ENCODE measurements around the gene NRCAM.

Gene NRCAM

GRCh38 chr7:108454674-108455550 lies 1.3 kb downstream of the NRCAM start:
- no peak for TF ChIP-seq CTCF (IDR thresholded peaks at IDR 0.05; ENCODE audit: control extremely low read depth, extremely low read depth, low read depth, missing control alignments)
- ChIA-PET POLR2A (no interaction called here), CTCF (interaction anchor here (1.0 to 3.8 kb wide), 11 partner anchors 12 to 95 kb away, joined by 3 to 47 read pairs (median 7); no protein-coding TSS in a partner anchor)
- DNase-seq (ENCODE audit: extremely low spot score): peak; percentile 37

GRCh38 chr7:108454317-108454673 lies 1.9 kb downstream of the NRCAM start:
- ChIA-PET CTCF (interaction anchor here (0.9 to 3.8 kb wide), 14 partner anchors 12 to 289 kb away, joined by 3 to 47 read pairs (median 6); partner anchors contain the start of gene PNPLA8), POLR2A (no interaction called here)
- no peak for DNase-seq (ENCODE audit: extremely low spot score)
- no peak for TF ChIP-seq CTCF (IDR thresholded peaks at IDR 0.05; ENCODE audit: control extremely low read depth, extremely low read depth, low read depth, missing control alignments)

DNA sequence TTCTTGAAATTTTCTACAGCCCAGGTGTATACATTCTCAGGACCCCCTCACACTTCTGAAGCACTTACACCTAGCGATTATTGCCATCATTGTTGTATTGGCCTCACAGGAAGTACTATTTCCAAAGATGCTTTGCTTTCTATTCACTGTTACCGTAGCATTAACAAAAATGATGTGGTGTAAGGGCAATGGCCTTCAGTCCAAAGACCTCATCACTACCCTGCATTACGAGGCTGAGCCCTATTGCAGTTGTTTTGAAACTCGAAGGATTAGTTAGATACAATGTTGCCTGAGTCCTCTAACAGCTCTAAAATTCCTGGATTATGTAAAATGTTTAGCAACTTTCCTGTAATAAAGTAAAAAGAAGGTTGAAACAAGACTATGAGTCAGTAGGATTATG lies 2.9 kb downstream of the NRCAM start:
- no peak for DNase-seq (ENCODE audit: extremely low spot score)
- CTCF ChIA-PET: interaction anchor here (0.8 to 3.8 kb wide), 27 partner anchors 11 to 288 kb away, joined by 3 to 47 read pairs (median 5); no protein-coding TSS in a partner anchor
- no peak for TF ChIP-seq CTCF (IDR thresholded peaks at IDR 0.05; ENCODE audit: control extremely low read depth, extremely low read depth, low read depth, missing control alignments)
- POLR2A ChIA-PET: no interaction called here

DNA sequence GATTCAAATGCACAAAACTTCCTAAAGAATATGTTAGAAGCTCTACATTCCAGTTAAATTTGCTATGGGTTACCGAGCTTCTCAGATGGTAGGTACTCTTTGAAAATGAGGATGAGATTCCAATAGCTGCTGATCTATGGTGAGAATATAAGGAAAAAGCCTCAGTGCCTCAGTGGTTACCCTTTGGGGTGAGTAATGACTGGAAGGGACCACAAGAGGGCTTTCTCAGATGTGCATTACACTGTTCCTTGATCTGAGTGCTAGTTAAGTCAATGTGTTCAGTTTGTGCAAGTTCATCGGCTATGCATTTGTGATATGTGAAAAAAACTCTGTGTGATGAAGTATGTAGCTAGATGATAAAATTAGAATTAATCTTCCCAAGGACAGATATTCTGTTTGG lies 3.5 kb downstream of the NRCAM start:
- peak; percentile 63 for TF ChIP-seq CTCF (IDR thresholded peaks at IDR 0.05; ENCODE audit: control extremely low read depth, extremely low read depth, low read depth, missing control alignments)
- POLR2A ChIA-PET: no interaction called here

DNA sequence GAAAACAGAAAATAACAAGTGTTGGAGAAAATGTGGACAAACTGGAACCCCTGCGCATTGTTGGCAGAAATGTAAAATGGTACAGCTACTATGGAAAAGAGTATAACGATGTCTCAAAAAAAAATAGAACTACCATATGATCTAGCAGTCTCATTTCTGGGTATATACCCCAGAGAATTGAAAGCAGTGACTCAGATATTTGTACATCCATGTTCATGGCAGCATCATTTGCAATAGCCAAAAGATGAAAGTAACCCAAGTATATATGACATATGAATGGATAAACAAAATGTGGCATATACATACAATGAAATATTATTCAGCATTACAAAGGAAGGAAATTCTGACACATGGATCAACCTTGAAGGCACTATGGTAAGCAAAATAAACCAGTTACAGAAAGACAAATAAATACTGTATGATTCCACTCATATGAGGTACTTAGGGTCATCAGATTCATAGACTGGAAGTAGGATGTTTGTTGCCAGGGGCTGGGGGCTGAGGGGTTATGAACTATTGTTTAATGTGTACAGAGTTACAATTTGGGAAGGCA lies 4.9 kb downstream of the NRCAM start:
- ChIA-PET CTCF (interaction anchor here (1.3 to 1.6 kb wide), 2 partner anchors 20 to 21 kb away, joined by 3 to 6 read pairs; no protein-coding TSS in a partner anchor), POLR2A (no interaction called here)
- no peak for TF ChIP-seq CTCF (IDR thresholded peaks at IDR 0.05; ENCODE audit: control extremely low read depth, extremely low read depth, low read depth, missing control alignments)
- DNase-seq (ENCODE audit: extremely low spot score): no peak

More for the DNA sequence above, 3.5 kb downstream of the NRCAM start:
- peak; percentile 31 for DNase-seq (ENCODE audit: extremely low spot score)
- CTCF ChIA-PET: interaction anchor here (0.8 to 3.8 kb wide), 28 partner anchors 10 to 282 kb away, joined by 3 to 47 read pairs (median 5); no protein-coding TSS in a partner anchor

DNA sequence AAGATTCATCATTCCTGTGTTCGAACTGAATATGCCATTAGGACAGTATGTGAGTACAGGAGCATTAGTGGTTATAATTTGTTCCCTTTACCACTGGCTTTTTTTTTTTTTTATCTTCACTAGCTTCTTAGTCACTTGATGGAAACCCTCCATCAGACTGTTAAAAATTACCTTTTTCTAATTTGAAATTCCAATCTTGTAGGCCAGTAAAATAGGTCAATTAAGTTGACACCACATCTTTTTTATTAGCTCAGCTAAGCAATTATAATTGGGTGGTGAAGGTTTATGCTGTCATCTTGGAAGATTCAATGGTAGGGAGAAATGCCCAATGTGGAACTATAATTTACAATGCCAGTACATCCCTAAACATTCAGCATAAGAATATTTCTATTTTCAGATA lies 6.1 kb downstream of the NRCAM start:
- POLR2A ChIA-PET: no interaction called here
- CTCF ChIA-PET: interaction anchor here (1.1 to 4.8 kb wide), 5 partner anchors 9 to 28 kb away, joined by 3 to 24 read pairs (median 6); no protein-coding TSS in a partner anchor
- no peak for TF ChIP-seq CTCF (IDR thresholded peaks at IDR 0.05; ENCODE audit: control extremely low read depth, extremely low read depth, low read depth, missing control alignments)
- no peak for DNase-seq (ENCODE audit: extremely low spot score)

Data from GM10248 (cell line).